Breast epithelium (tissue), 3 donors: Measurements from ENCODE around the gene MBTPS1.

Experiments
- CTCF ChIP-seq, 3 donors: fragments of 450-650 bp; IDR thresholded peaks; one replicate each; pipeline ENCODE4 v1.5.1; 2016 to 2017; ENCODE audit warnings: antibody characterized with exemption in 3 of 3, mild to moderate bottlenecking in 3 of 3, moderate library complexity in 3 of 3
- POLR2A ChIP-seq: fragments of 450-650 bp; IDR thresholded peaks from one replicate; pipeline ENCODE4 v1.6.1; 2016; ENCODE audit warnings: antibody characterized with exemption, mild to moderate bottlenecking, moderate library complexity

- TF ChIP-seq CTCF (IDR thresholded peaks at IDR 0.05) (no peak), POLR2A (no peak)
Measured at GRCh38 chr16:84059946-84060901, 56.5 kb downstream of the MBTPS1 start.
